Measurements from ENCODE around the gene CAPN5.

CAPN5 gene

DNA sequence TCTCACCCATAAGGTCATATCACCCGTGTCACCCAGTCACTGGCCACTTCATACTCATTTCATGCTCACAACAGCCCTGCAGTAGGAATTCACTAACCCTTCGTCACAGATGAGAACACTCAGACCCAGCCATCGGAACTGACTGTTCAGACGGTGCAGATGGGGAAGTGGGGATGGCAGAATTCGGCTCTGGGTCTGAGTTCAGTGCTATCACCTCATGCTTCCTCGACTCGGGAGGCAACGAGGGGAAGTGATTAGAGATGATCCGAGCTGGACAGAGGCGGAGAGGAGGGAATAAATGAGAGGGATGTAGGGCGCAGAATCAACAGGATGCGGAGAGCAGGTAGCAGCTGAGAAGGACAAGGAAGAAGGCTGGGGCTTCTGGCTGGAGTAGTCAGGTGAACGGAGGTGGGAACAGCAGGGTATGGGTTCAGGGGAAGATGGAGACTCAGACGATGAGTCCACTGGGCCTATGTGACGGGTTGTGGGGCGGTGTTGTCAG lies 27.9 kb upstream of the CAPN5 start:
- no peak overlapping the region for H3K4me3 ChIP-seq (ENCODE audit: low read length in 2 of 2)

DNA sequence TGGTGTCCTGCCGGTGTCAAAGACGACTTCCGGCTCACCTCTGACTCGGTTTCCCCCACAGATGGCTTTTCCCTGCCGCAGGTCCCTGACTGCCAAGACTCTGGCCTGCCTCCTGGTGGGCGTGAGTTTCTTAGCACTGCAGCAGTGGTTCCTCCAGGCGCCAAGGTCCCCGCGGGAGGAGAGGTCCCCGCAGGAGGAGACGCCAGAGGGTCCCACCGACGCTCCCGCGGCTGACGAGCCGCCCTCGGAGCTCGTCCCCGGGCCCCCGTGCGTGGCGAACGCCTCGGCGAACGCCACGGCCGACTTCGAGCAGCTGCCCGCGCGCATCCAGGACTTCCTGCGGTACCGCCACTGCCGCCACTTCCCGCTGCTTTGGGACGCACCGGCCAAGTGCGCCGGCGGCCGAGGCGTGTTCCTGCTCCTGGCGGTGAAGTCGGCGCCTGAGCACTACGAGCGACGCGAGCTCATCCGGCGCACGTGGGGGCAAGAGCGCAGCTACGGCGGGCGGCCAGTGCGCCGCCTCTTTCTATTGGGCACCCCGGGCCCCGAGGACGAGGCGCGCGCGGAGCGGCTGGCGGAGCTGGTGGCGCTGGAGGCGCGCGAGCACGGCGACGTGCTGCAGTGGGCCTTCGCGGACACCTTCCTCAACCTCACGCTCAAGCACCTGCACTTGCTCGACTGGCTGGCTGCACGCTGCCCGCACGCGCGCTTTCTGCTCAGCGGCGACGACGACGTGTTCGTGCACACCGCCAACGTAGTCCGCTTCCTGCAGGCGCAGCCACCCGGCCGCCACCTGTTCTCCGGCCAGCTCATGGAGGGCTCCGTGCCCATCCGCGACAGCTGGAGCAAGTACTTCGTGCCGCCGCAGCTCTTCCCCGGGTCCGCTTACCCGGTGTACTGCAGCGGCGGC lies 27.0 kb upstream of the CAPN5 start:
- Histone ChIP-seq H2BK15ac (ENCODE audit: low read length) (peak overlapping the region; percentile 72), H3K79me1 (ENCODE audit: low read depth, low read length) (no peaks in the 10 kb centered on the region), H3K23ac (ENCODE audit: low read depth, low read length, poor library complexity) (peak overlapping the region; percentile 85), H4K91ac (ENCODE audit: low read depth, low read length, poor library complexity) (no peak overlapping the region), H3K4me3 (ENCODE audit: low read length in 2 of 2) (peak overlapping the region; percentile 18 to 47), H4K8ac (ENCODE audit: low read depth, low read length) (peak overlapping the region; percentile 66), H3K4ac (ENCODE audit: low read length) (peak overlapping the region; percentile 39), H3K9ac (ENCODE audit: low read depth, low read length, poor library complexity) (peak overlapping the region; percentile 47), H3K14ac (ENCODE audit: low read length) (no peak overlapping the region), H2BK5ac (ENCODE audit: low read length) (no peak overlapping the region), H2BK12ac (ENCODE audit: low read length) (no peak overlapping the region), H3K27ac (replicated peaks; ENCODE audit: low read length) (no peak overlapping the region), H3K36me3 (replicated peaks in 1 of 2; ENCODE audit: control insufficient read depth in 2 of 2, insufficient read depth in 2 of 2, low read length in 2 of 2) (no peaks in the 10 kb centered on the region), H2AK5ac (ENCODE audit: low read depth, low read length) (peak overlapping the region; percentile 20), H3K18ac (ENCODE audit: low read length) (peak overlapping the region; percentile 74), H3K4me2 (ENCODE audit: insufficient read depth, low read length, poor library complexity, severe bottlenecking) (peak overlapping the region; percentile 62), H3K9me3 (replicated peaks in 1 of 2; ENCODE audit: control insufficient read depth in 2 of 2, insufficient read depth in 1 of 2, low read depth in 1 of 2, low read length in 2 of 2) (peaks cover 0 to 15% of the 10 kb centered on the region in 2 donors), H3K4me1 (ENCODE audit: control insufficient read depth in 2 of 2, insufficient read depth in 1 of 2, low read depth in 1 of 2, low read length in 2 of 2) (peaks cover 0 to 2% of the 10 kb centered on the region in 2 donors), H2AFZ (ENCODE audit: low read length) (peak overlapping the region; percentile 97), H3K27me3 (ENCODE audit: control insufficient read depth in 3 of 3, insufficient read depth in 3 of 3, low read depth in 1 of 3, low read length in 3 of 3) (peaks cover 7 to 37% (median 29%) of the 10 kb centered on the region in 3 experiments), H2BK120ac (ENCODE audit: low read depth, low read length) (peak overlapping the region; percentile 27)
- DNase-seq (ENCODE audit: low spot score), result peak; percentile 26
- WGBS, 2 donors (ENCODE audit: extremely low coverage in 2 of 2, insufficient read length in 2 of 2, insufficient replicate concordance in 1 of 2), result no CpG with 5 or more reads among the region's 109 CpGs

More for the DNA sequence above, 27.9 kb upstream of the CAPN5 start:
- Histone ChIP-seq H2BK120ac (ENCODE audit: low read depth, low read length) (no peak overlapping the region), H3K4me2 (ENCODE audit: insufficient read depth, low read length, poor library complexity, severe bottlenecking) (no peak overlapping the region), H3K79me1 (ENCODE audit: low read depth, low read length) (no peaks in the 10 kb centered on the region), H3K27ac (replicated peaks; ENCODE audit: low read length) (no peak overlapping the region), H2AK5ac (ENCODE audit: low read depth, low read length) (no peak overlapping the region), H2BK5ac (ENCODE audit: low read length) (no peak overlapping the region), H4K91ac (ENCODE audit: low read depth, low read length, poor library complexity) (no peak overlapping the region), H3K4ac (ENCODE audit: low read length) (no peak overlapping the region), H3K36me3 (replicated peaks in 1 of 2; ENCODE audit: control insufficient read depth in 2 of 2, insufficient read depth in 2 of 2, low read length in 2 of 2) (no peaks in the 10 kb centered on the region), H3K9me3 (replicated peaks in 1 of 2; ENCODE audit: control insufficient read depth in 2 of 2, insufficient read depth in 1 of 2, low read depth in 1 of 2, low read length in 2 of 2) (peaks cover 0 to 15% of the 10 kb centered on the region in 2 donors), H2AFZ (ENCODE audit: low read length) (no peak overlapping the region), H3K27me3 (ENCODE audit: control insufficient read depth in 3 of 3, insufficient read depth in 3 of 3, low read depth in 1 of 3, low read length in 3 of 3) (peaks cover 7 to 36% (median 29%) of the 10 kb centered on the region in 3 experiments), H3K4me1 (ENCODE audit: control insufficient read depth in 2 of 2, insufficient read depth in 1 of 2, low read depth in 1 of 2, low read length in 2 of 2) (peaks cover 0 to 4% of the 10 kb centered on the region in 2 donors), H3K18ac (ENCODE audit: low read length) (no peak overlapping the region), H4K8ac (ENCODE audit: low read depth, low read length) (no peak overlapping the region), H3K9ac (ENCODE audit: low read depth, low read length, poor library complexity) (no peak overlapping the region), H3K23ac (ENCODE audit: low read depth, low read length, poor library complexity) (peak overlapping the region; percentile 44), H2BK15ac (ENCODE audit: low read length) (no peak overlapping the region), H3K14ac (ENCODE audit: low read length) (no peak overlapping the region), H2BK12ac (ENCODE audit: low read length) (no peak overlapping the region)
- no CpG with 5 or more reads among the region's 16 CpGs for WGBS, 2 donors (ENCODE audit: extremely low coverage in 2 of 2, insufficient read length in 2 of 2, insufficient replicate concordance in 1 of 2)
- no peak for DNase-seq (ENCODE audit: low spot score)

- Histone ChIP-seq H2BK15ac (ENCODE audit: low read length) (peak overlapping the region; percentile 31), H3K27me3 (ENCODE audit: control insufficient read depth in 3 of 3, insufficient read depth in 3 of 3, low read depth in 1 of 3, low read length in 3 of 3) (peaks cover 7 to 39% (median 31%) of the 10 kb centered on the region in 3 experiments), H3K14ac (ENCODE audit: low read length) (no peak overlapping the region), H2AK5ac (ENCODE audit: low read depth, low read length) (peak overlapping the region; percentile 20), H3K4me1 (ENCODE audit: control insufficient read depth in 2 of 2, insufficient read depth in 1 of 2, low read depth in 1 of 2, low read length in 2 of 2) (peaks cover 0 to 2% of the 10 kb centered on the region in 2 donors), H3K9ac (ENCODE audit: low read depth, low read length, poor library complexity) (no peak overlapping the region), H2BK120ac (ENCODE audit: low read depth, low read length) (peak overlapping the region; percentile 27), H2BK12ac (ENCODE audit: low read length) (no peak overlapping the region), H2AFZ (ENCODE audit: low read length) (peak overlapping the region; percentile 97), H3K27ac (replicated peaks; ENCODE audit: low read length) (no peak overlapping the region), H4K8ac (ENCODE audit: low read depth, low read length) (peak overlapping the region; percentile 66), H3K36me3 (replicated peaks in 1 of 2; ENCODE audit: control insufficient read depth in 2 of 2, insufficient read depth in 2 of 2, low read length in 2 of 2) (no peaks in the 10 kb centered on the region), H3K79me1 (ENCODE audit: low read depth, low read length) (no peaks in the 10 kb centered on the region), H3K4me3 (ENCODE audit: low read length in 2 of 2) (no peak overlapping the region), H2BK5ac (ENCODE audit: low read length) (no peak overlapping the region), H3K9me3 (replicated peaks in 1 of 2; ENCODE audit: control insufficient read depth in 2 of 2, insufficient read depth in 1 of 2, low read depth in 1 of 2, low read length in 2 of 2) (peaks cover 0 to 15% of the 10 kb centered on the region in 2 donors), H3K18ac (ENCODE audit: low read length) (no peak overlapping the region), H4K91ac (ENCODE audit: low read depth, low read length, poor library complexity) (no peak overlapping the region), H3K23ac (ENCODE audit: low read depth, low read length, poor library complexity) (no peak overlapping the region), H3K4me2 (ENCODE audit: insufficient read depth, low read length, poor library complexity, severe bottlenecking) (no peak overlapping the region), H3K4ac (ENCODE audit: low read length) (no peak overlapping the region)
- WGBS, 2 donors (ENCODE audit: extremely low coverage in 2 of 2, insufficient read length in 2 of 2, insufficient replicate concordance in 1 of 2), result no CpG with 5 or more reads among the region's 37 CpGs
- DNase-seq (ENCODE audit: low spot score), result no peak
Measured at GRCh38 chr11:77040401-77040777, 26.4 kb upstream of the CAPN5 start.

DNA sequence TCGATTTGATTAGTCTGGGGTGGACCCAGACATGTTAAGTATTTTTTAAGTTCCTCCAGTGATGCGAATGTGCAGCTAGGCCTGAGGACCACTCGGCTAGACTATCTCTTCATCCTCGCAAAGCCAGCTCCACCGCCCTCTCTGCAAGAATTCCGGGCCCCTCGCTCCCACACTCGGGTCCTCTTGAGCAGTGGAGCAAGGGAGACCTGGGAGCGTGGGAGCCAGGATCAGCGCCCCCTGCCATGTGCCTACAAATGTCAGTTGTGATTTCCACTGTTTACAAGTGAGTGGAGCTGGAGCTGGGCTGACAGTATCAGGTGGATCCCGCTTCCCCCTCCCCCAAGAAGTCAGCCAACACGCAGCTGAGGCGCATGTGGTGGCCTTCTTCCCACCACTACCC lies 25.9 kb upstream of the CAPN5 start:
- no peak overlapping the region for H4K8ac ChIP-seq (ENCODE audit: low read depth, low read length)
- peak overlapping the region; percentile 13 for H2AK5ac ChIP-seq (ENCODE audit: low read depth, low read length)
- H2BK5ac ChIP-seq (ENCODE audit: low read length), result no peak overlapping the region
- H3K14ac ChIP-seq (ENCODE audit: low read length), result no peak overlapping the region
- peak overlapping the region; percentile 31 for H2BK15ac ChIP-seq (ENCODE audit: low read length)
- no peak overlapping the region for H2BK12ac ChIP-seq (ENCODE audit: low read length)
- no peak overlapping the region for H3K27ac ChIP-seq (replicated peaks; ENCODE audit: low read length)
- no peak overlapping the region for H3K18ac ChIP-seq (ENCODE audit: low read length)
- H3K36me3 ChIP-seq (replicated peaks in 1 of 2; ENCODE audit: control insufficient read depth in 2 of 2, insufficient read depth in 2 of 2, low read length in 2 of 2), result no peaks in the 10 kb centered on the region
- H3K4me2 ChIP-seq (ENCODE audit: insufficient read depth, low read length, poor library complexity, severe bottlenecking), result no peak overlapping the region
- no peak overlapping the region for H3K9ac ChIP-seq (ENCODE audit: low read depth, low read length, poor library complexity)
- H3K4me3 ChIP-seq (ENCODE audit: low read length in 2 of 2), result no peak overlapping the region
- H3K23ac ChIP-seq (ENCODE audit: low read depth, low read length, poor library complexity), result peak overlapping the region; percentile 40
- H3K79me1 ChIP-seq (ENCODE audit: low read depth, low read length), result no peaks in the 10 kb centered on the region
- peaks cover 7 to 41% (median 36%) of the 10 kb centered on the region in 3 experiments for H3K27me3 ChIP-seq (ENCODE audit: control insufficient read depth in 3 of 3, insufficient read depth in 3 of 3, low read depth in 1 of 3, low read length in 3 of 3)
- no peak overlapping the region for H4K91ac ChIP-seq (ENCODE audit: low read depth, low read length, poor library complexity)
- H3K9me3 ChIP-seq (replicated peaks in 1 of 2; ENCODE audit: control insufficient read depth in 2 of 2, insufficient read depth in 1 of 2, low read depth in 1 of 2, low read length in 2 of 2), result peaks cover 0 to 15% of the 10 kb centered on the region in 2 donors
- no peak overlapping the region for H2AFZ ChIP-seq (ENCODE audit: low read length)
- peaks cover 0 to 2% of the 10 kb centered on the region in 2 donors for H3K4me1 ChIP-seq (ENCODE audit: control insufficient read depth in 2 of 2, insufficient read depth in 1 of 2, low read depth in 1 of 2, low read length in 2 of 2)
- no peak for DNase-seq (ENCODE audit: low spot score)
- no CpG with 5 or more reads among the region's 13 CpGs for WGBS, 2 donors (ENCODE audit: extremely low coverage in 2 of 2, insufficient read length in 2 of 2, insufficient replicate concordance in 1 of 2)
- H2BK120ac ChIP-seq (ENCODE audit: low read depth, low read length), result no peak overlapping the region
- H3K4ac ChIP-seq (ENCODE audit: low read length), result no peak overlapping the region

Measured in neuronal stem cell (in vitro differentiated cells).